22Rv1 (cell line): Measurements from ENCODE around the gene COPE.

Experiments
- H3K27ac ChIP-seq: fragments of 450-650 bp; 2 replicates; pipeline ENCODE4 v1.5.1; 2017
- CTCF ChIP-seq: fragments of 450-650 bp; IDR thresholded peaks from 2 replicates; pipeline ENCODE4 v1.5.1; 2017; ENCODE audit warnings: mild to moderate bottlenecking
- ZFX ChIP-seq: fragments of 450-650 bp; IDR thresholded peaks from 2 replicates; pipeline ENCODE4 v1.6.1; 2017; ENCODE audit warnings: antibody characterized with exemption, borderline replicate concordance

Gene COPE

GRCh38 chr19:18883526-18884304 lies 35.5 kb downstream of the COPE start:
- H3K27ac ChIP-seq: no peak overlapping the region
- no peak for TF ChIP-seq ZFX

GRCh38 chr19:18881491-18881890 lies 37.7 kb downstream of the COPE start:
- TF ChIP-seq CTCF (no peak), ZFX (no peak)
- H3K27ac ChIP-seq: no peak overlapping the region

GRCh38 chr19:18879579-18880373 lies 39.4 kb downstream of the COPE start:
- no peak for TF ChIP-seq ZFX
- no peak for TF ChIP-seq CTCF
- H3K27ac ChIP-seq: peak overlapping the region; percentile 46

- TF ChIP-seq CTCF: no peak
- no peak for TF ChIP-seq ZFX
- peak overlapping the region; percentile 33 for H3K27ac ChIP-seq
Measured at GRCh38 chr19:18878858-18879578, 40.2 kb downstream of the COPE start.

- H3K27ac ChIP-seq: peak overlapping the region; percentile 33; the same call in 1 of the 2 replicates
- TF ChIP-seq ZFX: no peak
- TF ChIP-seq CTCF: no peak
Measured at GRCh38 chr19:18878058-18878797, 41.0 kb downstream of the COPE start.

- no peak overlapping the region for H3K27ac ChIP-seq
- TF ChIP-seq CTCF: no peak
Measured at GRCh38 chr19:18876865-18877264, 42.3 kb downstream of the COPE start.

GRCh38 chr19:18875726-18876125 lies 43.5 kb downstream of the COPE start:
- TF ChIP-seq ZFX: no peak
- no peak for TF ChIP-seq CTCF
- no peak overlapping the region for H3K27ac ChIP-seq
